GM23338 (cell line): ENCODE results near the gene MLLT6. TPM values are rescaled to one million over a fixed set of nuclear protein-coding genes. Genes with fewer than 3 reads are reported as not detected.

Experiments used
- ATAC-seq: fragments of 200-7000 bp; cut with Tn5 transposase; 3 replicates; pipeline ENCODE4 v1.9.1; 2020
- DNase-seq: peaks from one replicate; pipeline ENCODE4 v3.0.0-alpha.2; 2015; ENCODE audit warnings: low spot score
- H2AFZ ChIP-seq: fragments of 200-600 bp; sonication (generic); 2 replicates; pipeline ENCODE4 v1.8.0; 2016; ENCODE audit warnings: antibody characterized with exemption, mild to moderate bottlenecking, moderate library complexity
- H3F3A ChIP-seq: fragments of 200-600 bp; sonication (generic); replicated peaks from 2 replicates; pipeline ENCODE4 v1.8.0; 2017; ENCODE audit warnings: antibody characterized with exemption, mixed run types, low read depth
- H3K27ac ChIP-seq: fragments of 200-600 bp; sonication (generic); 2 replicates; pipeline ENCODE4 v1.6.1; 2016; ENCODE audit warnings: low read depth
- H3K27me3 ChIP-seq: fragments of 200-600 bp; sonication (generic); 2 replicates; pipeline ENCODE4 v1.8.0; 2016; ENCODE audit warnings: mild to moderate bottlenecking, mixed run types, moderate library complexity; ENCODE audit not compliant: insufficient read depth
- H3K36me3 ChIP-seq: fragments of 200-600 bp; sonication (generic); 2 replicates; pipeline ENCODE4 v1.8.0; 2016; ENCODE audit warnings: mild to moderate bottlenecking; ENCODE audit not compliant: insufficient read depth
- H3K4me1 ChIP-seq: fragments of 200-600 bp; sonication (generic); 2 replicates; pipeline ENCODE4 v1.8.0; 2016; ENCODE audit warnings: mild to moderate bottlenecking, moderate library complexity; ENCODE audit not compliant: insufficient read depth
- H3K4me2 ChIP-seq: fragments of 200-600 bp; sonication (generic); 2 replicates; pipeline ENCODE4 v1.7.1; 2017; ENCODE audit warnings: mixed run types
- H3K4me3 ChIP-seq: fragments of 200-600 bp; sonication (generic); 2 replicates; pipeline ENCODE4 v1.6.1; 2016; ENCODE audit warnings: mixed run types
- H3K79me2 ChIP-seq: fragments of 200-600 bp; sonication (generic); replicated peaks from 2 replicates; pipeline ENCODE4 v1.8.0; 2017; ENCODE audit warnings: mild to moderate bottlenecking; ENCODE audit not compliant: insufficient read depth
- H3K9me2 ChIP-seq: fragments of 200-600 bp; sonication (generic); 2 replicates; pipeline ENCODE4 v1.8.0; 2017; ENCODE audit not compliant: insufficient read depth
- H4K20me1 ChIP-seq: fragments of 200-600 bp; sonication (generic); replicated peaks from 2 replicates; pipeline ENCODE4 v1.8.0; 2017; ENCODE audit warnings: mild to moderate bottlenecking; ENCODE audit not compliant: insufficient read depth
- H3K27ac Mint-ChIP-seq: 2 replicates; pipeline ENCODE4 v1.8.0; 2020; ENCODE audit warnings: inconsistent platforms, mild to moderate bottlenecking, moderate library complexity, mixed read lengths
- H3K27me3 Mint-ChIP-seq: 3 replicates; pipeline ENCODE4 v1.8.0; 2022; ENCODE audit warnings: low read depth, mild to moderate bottlenecking, moderate library complexity, mixed read lengths, inconsistent platforms; ENCODE audit not compliant: insufficient read depth, poor library complexity
- H3K36me3 Mint-ChIP-seq: 3 replicates; pipeline ENCODE4 v1.8.0; 2021; ENCODE audit warnings: low read depth, mild to moderate bottlenecking, inconsistent platforms, moderate library complexity, mixed read lengths
- H3K4me1 Mint-ChIP-seq: 3 replicates; pipeline ENCODE4 v1.8.0; 2020; ENCODE audit warnings: mild to moderate bottlenecking, inconsistent platforms, mixed read lengths
- H3K4me3 Mint-ChIP-seq: 3 replicates; pipeline ENCODE4 v1.8.0; 2021; ENCODE audit warnings: moderate library complexity, mild to moderate bottlenecking, inconsistent platforms, mixed read lengths
- H3K9me3 Mint-ChIP-seq: 3 replicates; pipeline ENCODE4 v1.8.0; 2020; ENCODE audit warnings: moderate library complexity, mild to moderate bottlenecking, inconsistent platforms, mixed read lengths
- CREB1 ChIP-seq: fragments of 250-450 bp; sonication (Bioruptor Pico); IDR thresholded peaks from 2 replicates; pipeline ENCODE4 v1.5.0; 2020; ENCODE audit warnings: low read depth, mild to moderate bottlenecking, moderate library complexity
- EZH2 ChIP-seq: fragments of 200-600 bp; sonication (generic); IDR thresholded peaks from one replicate; pipeline ENCODE4 v1.8.0; 2017; ENCODE audit warnings: antibody characterized with exemption, mild to moderate bottlenecking, low read depth; ENCODE audit not compliant: unreplicated experiment
- EZH2phosphoT487 ChIP-seq: fragments of 200-600 bp; sonication (generic); IDR thresholded peaks from one replicate; pipeline ENCODE4 v1.8.1; 2018; ENCODE audit warnings: antibody characterized with exemption; ENCODE audit not compliant: unreplicated experiment
- JUNB ChIP-seq: IDR thresholded peaks from one replicate; pipeline ENCODE4 v1.6.1; 2016; ENCODE audit warnings: antibody characterized with exemption; ENCODE audit not compliant: unreplicated experiment
- ZNF331 ChIP-seq: fragments of 250-450 bp; sonication (Bioruptor Pico); IDR thresholded peaks from 2 replicates; pipeline ENCODE4 v1.5.0; 2020; ENCODE audit warnings: low read depth, mild to moderate bottlenecking, moderate library complexity
- polyA plus RNA-seq: library from polyadenylated mRNA; unstranded; fragments of >200 nt; fragmentation: Nextera tagmentation; extraction: Ambion mirVana; gene quantifications from 2 replicates; pipeline ENCODE4 v1.2.1, GENCODE V29; 2016
- total RNA-seq: library from RNA; depleted of rRNA; stranded (reverse); fragments of >200 nt; shearing (Covaris generic); gene quantifications from 2 replicates; pipeline ENCODE4 v1.2.3, GENCODE V29; 2014
- TF ChIP-seq, protein P1 (sequence below): IDR thresholded peaks from one replicate; pipeline ENCODE4 v1.6.1; 2018; ENCODE audit warnings: antibody characterized with exemption; ENCODE audit not compliant: unreplicated experiment
- TF ChIP-seq, protein P2 (sequence below): fragments of 250-450 bp; sonication (Bioruptor Pico); IDR thresholded peaks from 2 replicates; pipeline ENCODE4 v1.5.0; 2020; ENCODE audit warnings: mild to moderate bottlenecking, moderate library complexity

Gene MLLT6
- total and polyA plus RNA-seq, 2 experiments from 2014 or later = 2.6 to 2.8 TPM

DNA sequence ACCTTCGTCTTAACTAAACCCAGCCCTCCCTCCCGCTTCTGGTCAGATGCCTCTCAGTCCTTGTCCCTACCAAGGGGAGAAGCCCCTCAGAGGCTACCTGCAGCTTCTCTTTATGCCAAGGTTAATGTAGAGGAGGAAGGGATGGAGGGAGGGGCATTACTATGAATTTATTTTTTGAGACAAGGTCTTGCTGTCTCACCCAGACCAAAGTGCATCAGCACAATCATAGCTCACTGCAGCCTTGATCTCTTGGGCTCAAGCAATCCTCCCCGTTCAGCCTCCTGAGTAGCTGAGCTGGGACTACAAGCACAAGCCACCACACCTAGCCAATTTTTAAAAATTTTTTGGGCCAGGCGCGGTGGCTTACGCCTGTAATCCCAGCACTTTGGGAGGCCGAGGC lies 45.7 kb upstream of the MLLT6 start (continued):
- no peak for TF ChIP-seq JUNB
- TF ChIP-seq ZNF331 (CRISPR knock-in tag) = no peak
- TF ChIP-seq EZH2 = no peak
- no peak for TF ChIP-seq CREB1 (CRISPR knock-in tag)
- TF ChIP-seq EZH2phosphoT487 = no peak
- TF ChIP-seq, protein P1, sequence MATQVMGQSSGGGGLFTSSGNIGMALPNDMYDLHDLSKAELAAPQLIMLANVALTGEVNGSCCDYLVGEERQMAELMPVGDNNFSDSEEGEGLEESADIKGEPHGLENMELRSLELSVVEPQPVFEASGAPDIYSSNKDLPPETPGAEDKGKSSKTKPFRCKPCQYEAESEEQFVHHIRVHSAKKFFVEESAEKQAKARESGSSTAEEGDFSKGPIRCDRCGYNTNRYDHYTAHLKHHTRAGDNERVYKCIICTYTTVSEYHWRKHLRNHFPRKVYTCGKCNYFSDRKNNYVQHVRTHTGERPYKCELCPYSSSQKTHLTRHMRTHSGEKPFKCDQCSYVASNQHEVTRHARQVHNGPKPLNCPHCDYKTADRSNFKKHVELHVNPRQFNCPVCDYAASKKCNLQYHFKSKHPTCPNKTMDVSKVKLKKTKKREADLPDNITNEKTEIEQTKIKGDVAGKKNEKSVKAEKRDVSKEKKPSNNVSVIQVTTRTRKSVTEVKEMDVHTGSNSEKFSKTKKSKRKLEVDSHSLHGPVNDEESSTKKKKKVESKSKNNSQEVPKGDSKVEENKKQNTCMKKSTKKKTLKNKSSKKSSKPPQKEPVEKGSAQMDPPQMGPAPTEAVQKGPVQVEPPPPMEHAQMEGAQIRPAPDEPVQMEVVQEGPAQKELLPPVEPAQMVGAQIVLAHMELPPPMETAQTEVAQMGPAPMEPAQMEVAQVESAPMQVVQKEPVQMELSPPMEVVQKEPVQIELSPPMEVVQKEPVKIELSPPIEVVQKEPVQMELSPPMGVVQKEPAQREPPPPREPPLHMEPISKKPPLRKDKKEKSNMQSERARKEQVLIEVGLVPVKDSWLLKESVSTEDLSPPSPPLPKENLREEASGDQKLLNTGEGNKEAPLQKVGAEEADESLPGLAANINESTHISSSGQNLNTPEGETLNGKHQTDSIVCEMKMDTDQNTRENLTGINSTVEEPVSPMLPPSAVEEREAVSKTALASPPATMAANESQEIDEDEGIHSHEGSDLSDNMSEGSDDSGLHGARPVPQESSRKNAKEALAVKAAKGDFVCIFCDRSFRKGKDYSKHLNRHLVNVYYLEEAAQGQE = no peak

DNA sequence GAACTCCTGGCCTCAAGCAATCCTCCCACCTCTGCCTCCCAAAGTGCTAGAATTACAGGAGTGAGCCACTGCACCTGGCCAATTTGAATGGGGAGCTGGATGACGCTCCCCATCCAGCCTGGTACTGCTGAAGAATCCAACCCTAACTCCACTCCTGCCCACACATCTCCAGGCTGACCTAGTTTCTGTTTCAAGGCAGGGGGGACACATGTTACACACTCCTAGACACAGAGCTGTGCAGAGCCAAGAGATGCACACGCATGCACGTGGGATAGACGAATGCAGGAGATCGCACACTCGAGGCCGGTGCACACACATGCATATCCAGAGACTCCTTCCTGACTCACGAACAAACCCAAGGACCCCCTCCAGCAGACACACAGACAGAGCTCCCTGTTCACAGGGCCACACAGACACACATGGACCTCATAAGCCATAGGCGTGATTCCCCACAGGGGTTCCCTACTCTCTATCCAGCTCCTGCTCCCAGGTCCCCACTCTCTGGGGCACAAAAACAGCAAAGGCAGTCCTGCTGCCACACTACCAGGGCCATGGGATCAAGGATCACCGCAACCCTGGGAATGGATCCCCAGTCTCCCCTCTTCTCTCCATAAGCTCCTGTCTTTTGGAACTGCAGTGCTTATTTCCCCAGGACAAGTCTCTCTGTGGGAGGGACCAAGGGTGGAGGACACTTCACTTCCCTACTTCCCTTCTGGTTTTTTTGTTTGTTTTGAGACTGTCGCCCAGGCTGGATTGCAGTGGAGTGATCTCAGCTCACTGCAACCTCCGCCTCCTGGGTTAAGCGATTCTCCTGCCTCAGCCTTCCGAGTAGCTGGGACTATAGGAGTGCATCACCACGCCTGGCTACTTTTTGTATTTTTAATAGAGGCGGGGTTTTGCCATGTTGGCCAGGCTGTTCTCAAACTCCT lies 44.7 kb upstream of the MLLT6 start:
- Histone ChIP-seq H3K36me3 (no peaks in the 10 kb centered on the region), H3K79me2 (no peaks in the 10 kb centered on the region), H3K9me2 (no peaks in the 10 kb centered on the region), H3K4me3 (no peak overlapping the region), H3K27ac (no peak overlapping the region), H2AFZ (no peak overlapping the region), H3F3A (no peaks in the 10 kb centered on the region), H4K20me1 (no peaks in the 10 kb centered on the region), H3K27me3 (peaks cover 6% of the 10 kb centered on the region), H3K4me1 (peaks cover 7% of the 10 kb centered on the region; the same call in 1 of the 2 replicates), H3K4me2 (no peak overlapping the region)
- ATAC-seq (no peak), DNase-seq (no peak)
- H3K27ac Mint-ChIP-seq = no peak overlapping the region
- H3K4me1 Mint-ChIP-seq = peaks cover 29% of the 10 kb centered on the region
- no peak overlapping the region for H3K4me3 Mint-ChIP-seq
- no peak for TF ChIP-seq EZH2
- no peak for TF ChIP-seq ZNF331 (CRISPR knock-in tag)
- TF ChIP-seq CREB1 (CRISPR knock-in tag) = no peak
- H3K27me3 Mint-ChIP-seq = peaks cover 27% of the 10 kb centered on the region
- no peaks in the 10 kb centered on the region for H3K36me3 Mint-ChIP-seq
- no peaks in the 10 kb centered on the region; the same call in 1 of the 3 replicates for H3K9me3 Mint-ChIP-seq

DNA sequence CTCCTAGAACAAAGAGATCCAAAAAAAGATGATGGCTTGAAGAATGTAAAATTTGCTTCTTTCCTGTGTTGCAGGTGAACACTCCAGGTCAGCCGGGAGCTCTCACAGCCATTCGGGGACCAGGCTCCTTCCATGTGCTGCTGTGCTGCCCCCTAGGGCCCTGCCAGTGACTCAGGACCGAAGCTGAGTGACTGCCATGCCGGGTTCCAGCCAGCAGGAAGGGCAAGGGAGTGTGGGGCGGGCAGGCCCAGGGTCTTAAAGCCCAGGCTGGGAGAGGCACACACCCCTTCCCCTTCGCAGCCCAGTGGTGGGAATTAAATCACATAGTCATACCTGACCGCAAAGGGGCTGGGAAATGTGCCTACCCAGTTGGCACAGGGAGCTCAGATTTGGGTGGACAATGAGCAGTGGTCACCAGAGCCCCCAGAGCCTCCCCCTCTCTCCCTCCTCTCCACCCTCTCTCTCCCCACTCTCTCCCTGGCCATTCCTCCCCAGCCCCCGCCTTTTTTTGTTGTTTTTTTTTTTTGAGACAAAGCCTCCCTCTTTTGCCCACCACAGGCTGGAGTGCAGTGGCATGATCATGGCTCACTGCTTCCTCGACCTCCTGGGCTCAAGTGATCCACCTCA lies 41.8 kb upstream of the MLLT6 start:
- DNase-seq (peak; percentile 98), ATAC-seq (peak; percentile 98)
- 0 out of 2 replicates have a peak overlapping the region, but pooled peaks have one; percentile 28 for H3K4me2 ChIP-seq
- Mint-ChIP-seq H3K27ac (no peak overlapping the region), H3K4me3 (no peak overlapping the region), H3K36me3 (no peaks in the 10 kb centered on the region), H3K27me3 (peaks cover 33% of the 10 kb centered on the region), H3K9me3 (no peaks in the 10 kb centered on the region; the same call in 1 of the 3 replicates), H3K4me1 (peaks cover 21% of the 10 kb centered on the region)
- 0 out of 2 replicates have a peak, but pooled peaks cover 2% of the 10 kb centered on the region for H4K20me1 ChIP-seq
- H3K27ac ChIP-seq = no peak overlapping the region
- H2AFZ ChIP-seq = 0 out of 2 replicates have a peak overlapping the region, but pooled peaks have one; percentile 48
- H3K4me1 ChIP-seq = peaks cover 7% of the 10 kb centered on the region; the same call in 1 of the 2 replicates
- H3K36me3 ChIP-seq = no peaks in the 10 kb centered on the region
- peaks cover 23% of the 10 kb centered on the region for H3K27me3 ChIP-seq
- no peaks in the 10 kb centered on the region for H3K9me2 ChIP-seq
- no peaks in the 10 kb centered on the region for H3K79me2 ChIP-seq
- H3K4me3 ChIP-seq = no peak overlapping the region
- H3F3A ChIP-seq = peaks cover 5% of the 10 kb centered on the region; the same call in 1 of the 2 replicates
- TF ChIP-seq, protein P2, sequence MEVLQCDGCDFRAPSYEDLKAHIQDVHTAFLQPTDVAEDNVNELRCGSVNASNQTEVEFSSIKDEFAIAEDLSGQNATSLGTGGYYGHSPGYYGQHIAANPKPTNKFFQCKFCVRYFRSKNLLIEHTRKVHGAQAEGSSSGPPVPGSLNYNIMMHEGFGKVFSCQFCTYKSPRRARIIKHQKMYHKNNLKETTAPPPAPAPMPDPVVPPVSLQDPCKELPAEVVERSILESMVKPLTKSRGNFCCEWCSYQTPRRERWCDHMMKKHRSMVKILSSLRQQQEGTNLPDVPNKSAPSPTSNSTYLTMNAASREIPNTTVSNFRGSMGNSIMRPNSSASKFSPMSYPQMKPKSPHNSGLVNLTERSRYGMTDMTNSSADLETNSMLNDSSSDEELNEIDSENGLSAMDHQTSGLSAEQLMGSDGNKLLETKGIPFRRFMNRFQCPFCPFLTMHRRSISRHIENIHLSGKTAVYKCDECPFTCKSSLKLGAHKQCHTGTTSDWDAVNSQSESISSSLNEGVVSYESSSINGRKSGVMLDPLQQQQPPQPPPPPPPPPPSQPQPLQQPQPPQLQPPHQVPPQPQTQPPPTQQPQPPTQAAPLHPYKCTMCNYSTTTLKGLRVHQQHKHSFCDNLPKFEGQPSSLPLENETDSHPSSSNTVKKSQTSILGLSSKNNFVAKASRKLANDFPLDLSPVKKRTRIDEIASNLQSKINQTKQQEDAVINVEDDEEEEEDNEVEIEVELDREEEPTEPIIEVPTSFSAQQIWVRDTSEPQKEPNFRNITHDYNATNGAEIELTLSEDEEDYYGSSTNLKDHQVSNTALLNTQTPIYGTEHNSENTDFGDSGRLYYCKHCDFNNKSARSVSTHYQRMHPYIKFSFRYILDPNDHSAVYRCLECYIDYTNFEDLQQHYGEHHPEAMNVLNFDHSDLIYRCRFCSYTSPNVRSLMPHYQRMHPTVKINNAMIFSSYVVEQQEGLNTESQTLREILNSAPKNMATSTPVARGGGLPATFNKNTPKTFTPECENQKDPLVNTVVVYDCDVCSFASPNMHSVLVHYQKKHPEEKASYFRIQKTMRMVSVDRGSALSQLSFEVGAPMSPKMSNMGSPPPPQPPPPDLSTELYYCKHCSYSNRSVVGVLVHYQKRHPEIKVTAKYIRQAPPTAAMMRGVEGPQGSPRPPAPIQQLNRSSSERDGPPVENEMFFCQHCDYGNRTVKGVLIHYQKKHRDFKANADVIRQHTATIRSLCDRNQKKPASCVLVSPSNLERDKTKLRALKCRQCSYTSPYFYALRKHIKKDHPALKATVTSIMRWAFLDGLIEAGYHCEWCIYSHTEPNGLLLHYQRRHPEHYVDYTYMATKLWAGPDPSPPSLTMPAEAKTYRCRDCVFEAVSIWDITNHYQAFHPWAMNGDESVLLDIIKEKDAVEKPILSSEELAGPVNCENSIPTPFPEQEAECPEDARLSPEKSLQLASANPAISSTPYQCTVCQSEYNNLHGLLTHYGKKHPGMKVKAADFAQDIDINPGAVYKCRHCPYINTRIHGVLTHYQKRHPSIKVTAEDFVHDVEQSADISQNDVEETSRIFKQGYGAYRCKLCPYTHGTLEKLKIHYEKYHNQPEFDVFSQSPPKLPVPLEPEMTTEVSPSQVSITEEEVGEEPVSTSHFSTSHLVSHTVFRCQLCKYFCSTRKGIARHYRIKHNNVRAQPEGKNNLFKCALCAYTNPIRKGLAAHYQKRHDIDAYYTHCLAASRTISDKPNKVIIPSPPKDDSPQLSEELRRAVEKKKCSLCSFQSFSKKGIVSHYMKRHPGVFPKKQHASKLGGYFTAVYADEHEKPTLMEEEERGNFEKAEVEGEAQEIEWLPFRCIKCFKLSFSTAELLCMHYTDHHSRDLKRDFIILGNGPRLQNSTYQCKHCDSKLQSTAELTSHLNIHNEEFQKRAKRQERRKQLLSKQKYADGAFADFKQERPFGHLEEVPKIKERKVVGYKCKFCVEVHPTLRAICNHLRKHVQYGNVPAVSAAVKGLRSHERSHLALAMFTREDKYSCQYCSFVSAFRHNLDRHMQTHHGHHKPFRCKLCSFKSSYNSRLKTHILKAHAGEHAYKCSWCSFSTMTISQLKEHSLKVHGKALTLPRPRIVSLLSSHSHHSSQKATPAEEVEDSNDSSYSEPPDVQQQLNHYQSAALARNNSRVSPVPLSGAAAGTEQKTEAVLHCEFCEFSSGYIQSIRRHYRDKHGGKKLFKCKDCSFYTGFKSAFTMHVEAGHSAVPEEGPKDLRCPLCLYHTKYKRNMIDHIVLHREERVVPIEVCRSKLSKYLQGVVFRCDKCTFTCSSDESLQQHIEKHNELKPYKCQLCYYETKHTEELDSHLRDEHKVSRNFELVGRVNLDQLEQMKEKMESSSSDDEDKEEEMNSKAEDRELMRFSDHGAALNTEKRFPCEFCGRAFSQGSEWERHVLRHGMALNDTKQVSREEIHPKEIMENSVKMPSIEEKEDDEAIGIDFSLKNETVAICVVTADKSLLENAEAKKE (CRISPR knock-in tag) = no peak
